Activated CD4-positive, alpha-beta T cell treated with anti-CD3 and anti-CD28 coated beads, Interleukin-2, amount 10 ng/mL, durations not matched to agents 7 days and 5 days (primary cell): Measurements from ENCODE around the gene THUMPD2. TPM values are rescaled to one million over a fixed set of nuclear protein-coding genes. Genes with fewer than 3 reads are reported as not detected.

Source experiments
- CTCF ChIA-PET: fragments of 350-600 bp; sonication (Branson Sonifier 250); formaldehyde crosslinking; loops from one replicate; lab custom pipeline; 2021; ENCODE audit warnings: antibody characterized with exemption; lab: Charles Lee
- POLR2A ChIA-PET: fragments of 350-600 bp; sonication (Branson Sonifier 250); formaldehyde crosslinking; loops from one replicate; lab custom pipeline; 2021; ENCODE audit warnings: antibody characterized with exemption; lab: Charles Lee
- DNase-seq: peaks from one replicate; pipeline ENCODE4 v3.0.0-alpha.2; 2020
- H3K27ac Mint-ChIP-seq: one replicate; pipeline ENCODE4 v1.8.0; 2021; ENCODE audit warnings: mild to moderate bottlenecking, moderate library complexity, mixed read lengths
- H3K27me3 Mint-ChIP-seq: one replicate; pipeline ENCODE4 v1.8.0; 2021; ENCODE audit warnings: mixed read lengths
- H3K36me3 Mint-ChIP-seq: one replicate; pipeline ENCODE4 v1.8.0; 2021; ENCODE audit warnings: low read depth, mixed read lengths
- H3K4me1 Mint-ChIP-seq: one replicate; pipeline ENCODE4 v1.8.0; 2021; ENCODE audit warnings: mixed read lengths
- H3K4me3 Mint-ChIP-seq: one replicate; pipeline ENCODE4 v1.8.0; 2021; ENCODE audit warnings: mild to moderate bottlenecking, moderate library complexity, mixed read lengths
- H3K9me3 Mint-ChIP-seq: one replicate; pipeline ENCODE4 v1.8.0; 2021; ENCODE audit warnings: mixed read lengths
- total RNA-seq, 2 experiments: library from RNA; stranded (reverse); gene quantifications; one replicate each; pipeline ENCODE4 v1.2.3, GENCODE V29; 2021

The THUMPD2 gene
- total RNA-seq, 2 experiments from 2014 or later = 11.5 to 12.9 TPM

DNA sequence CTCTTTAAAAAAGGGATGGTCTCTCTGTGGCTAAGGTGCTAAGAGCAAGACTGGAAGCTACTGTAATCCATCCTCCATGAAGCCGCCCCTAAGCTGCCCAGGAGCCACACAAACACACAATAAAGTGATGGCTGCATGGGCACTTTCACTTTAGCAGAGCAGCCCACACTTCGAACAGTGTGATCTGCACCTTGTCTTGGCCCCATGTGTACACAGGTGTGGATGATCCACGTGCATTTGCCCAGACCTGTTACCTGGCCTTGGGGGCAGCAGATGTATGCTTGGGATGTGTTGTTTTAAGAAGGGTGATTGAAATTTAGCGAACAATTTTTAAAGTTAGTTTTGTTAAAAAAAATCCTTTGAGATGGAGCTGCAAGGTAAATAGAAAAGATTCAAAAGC lies 73.4 kb downstream of the THUMPD2 start:
- Mint-ChIP-seq H3K4me1 (no peaks in the 10 kb centered on the region), H3K27ac (no peak overlapping the region), H3K9me3 (peaks cover 8% of the 10 kb centered on the region), H3K27me3 (peaks cover 20% of the 10 kb centered on the region), H3K4me3 (no peak overlapping the region), H3K36me3 (peaks cover 3% of the 10 kb centered on the region)
- ChIA-PET CTCF (no interaction called here), POLR2A (no interaction called here)
- DNase-seq = no peak

GRCh38 chr2:39704540-39704939 lies 74.5 kb downstream of the THUMPD2 start:
- POLR2A ChIA-PET = no interaction called here
- CTCF ChIA-PET = no interaction called here
- no peaks in the 10 kb centered on the region for H3K4me1 Mint-ChIP-seq
- H3K27ac Mint-ChIP-seq = no peak overlapping the region
- peaks cover 10% of the 10 kb centered on the region for H3K9me3 Mint-ChIP-seq
- no peak for DNase-seq
- H3K27me3 Mint-ChIP-seq = peaks cover 25% of the 10 kb centered on the region
- peaks cover 3% of the 10 kb centered on the region for H3K36me3 Mint-ChIP-seq
- no peak overlapping the region for H3K4me3 Mint-ChIP-seq

GRCh38 chr2:39703181-39703872 lies 75.7 kb downstream of the THUMPD2 start:
- Mint-ChIP-seq H3K4me1 (no peaks in the 10 kb centered on the region), H3K4me3 (no peak overlapping the region)
- CTCF ChIA-PET = interaction anchor here (0.6 kb wide), 1 partner anchor 404 kb away, joined by 4 read pairs; no protein-coding TSS in a partner anchor

GRCh38 chr2:39701137-39701536 lies 77.9 kb downstream of the THUMPD2 start:
- H3K4me1 Mint-ChIP-seq = no peaks in the 10 kb centered on the region
- peaks cover 10% of the 10 kb centered on the region for H3K9me3 Mint-ChIP-seq
- peaks cover 31% of the 10 kb centered on the region for H3K27me3 Mint-ChIP-seq
- peaks cover 3% of the 10 kb centered on the region for H3K36me3 Mint-ChIP-seq
- H3K27ac Mint-ChIP-seq = no peak overlapping the region
- ChIA-PET CTCF (interaction anchor here (1.3 kb wide), 1 partner anchor 12 kb away, joined by 3 read pairs; no protein-coding TSS in a partner anchor), POLR2A (no interaction called here)
- H3K4me3 Mint-ChIP-seq = no peak overlapping the region
- no peak for DNase-seq

More at GRCh38 chr2:39703181-39703872, 75.7 kb downstream of the THUMPD2 start:
- peaks cover 3% of the 10 kb centered on the region for H3K36me3 Mint-ChIP-seq
- H3K9me3 Mint-ChIP-seq = peaks cover 10% of the 10 kb centered on the region
- H3K27me3 Mint-ChIP-seq = peaks cover 25% of the 10 kb centered on the region
- H3K27ac Mint-ChIP-seq = no peak overlapping the region
- no peak for DNase-seq
- POLR2A ChIA-PET = no interaction called here

GRCh38 chr2:39697454-39697853 lies 81.6 kb downstream of the THUMPD2 start:
- Mint-ChIP-seq H3K27ac (no peak overlapping the region), H3K36me3 (peaks cover 3% of the 10 kb centered on the region), H3K27me3 (peaks cover 37% of the 10 kb centered on the region), H3K9me3 (peaks cover 10% of the 10 kb centered on the region), H3K4me3 (no peak overlapping the region), H3K4me1 (no peaks in the 10 kb centered on the region)
- ChIA-PET CTCF (no interaction called here), POLR2A (no interaction called here)
- DNase-seq = no peak

- H3K9me3 Mint-ChIP-seq = peaks cover 8% of the 10 kb centered on the region
- H3K27ac Mint-ChIP-seq = no peak overlapping the region
- peaks cover 3% of the 10 kb centered on the region for H3K36me3 Mint-ChIP-seq
- ChIA-PET POLR2A (no interaction called here), CTCF (no interaction called here)
- H3K4me3 Mint-ChIP-seq = no peak overlapping the region
- no peak for DNase-seq
- no peaks in the 10 kb centered on the region for H3K4me1 Mint-ChIP-seq
- peaks cover 37% of the 10 kb centered on the region for H3K27me3 Mint-ChIP-seq
Observed at GRCh38 chr2:39696838-39697237, 82.2 kb downstream of the THUMPD2 start.

DNA sequence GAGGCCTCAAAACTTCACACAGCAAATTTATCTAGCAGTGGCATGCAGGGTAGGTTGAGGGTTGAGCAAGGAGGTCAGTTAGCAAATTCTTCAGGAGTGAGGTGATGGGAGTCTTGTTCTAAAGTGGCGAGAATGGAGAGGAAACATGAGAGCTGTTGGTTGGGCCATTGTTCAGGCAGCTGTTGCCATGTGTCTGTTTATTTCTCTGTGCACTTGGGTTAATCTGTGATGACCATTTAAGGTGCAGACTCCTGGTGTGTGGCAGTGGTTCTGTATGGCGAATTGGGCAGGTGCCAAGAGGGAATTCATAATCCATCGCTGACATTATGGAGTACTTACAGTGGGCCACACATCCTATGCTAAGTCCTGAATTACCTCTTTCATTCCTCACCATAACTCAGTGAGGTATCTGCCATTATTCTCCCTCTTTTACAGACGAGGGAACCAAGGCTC lies 82.9 kb downstream of the THUMPD2 start:
- CTCF ChIA-PET = no interaction called here

DNA sequence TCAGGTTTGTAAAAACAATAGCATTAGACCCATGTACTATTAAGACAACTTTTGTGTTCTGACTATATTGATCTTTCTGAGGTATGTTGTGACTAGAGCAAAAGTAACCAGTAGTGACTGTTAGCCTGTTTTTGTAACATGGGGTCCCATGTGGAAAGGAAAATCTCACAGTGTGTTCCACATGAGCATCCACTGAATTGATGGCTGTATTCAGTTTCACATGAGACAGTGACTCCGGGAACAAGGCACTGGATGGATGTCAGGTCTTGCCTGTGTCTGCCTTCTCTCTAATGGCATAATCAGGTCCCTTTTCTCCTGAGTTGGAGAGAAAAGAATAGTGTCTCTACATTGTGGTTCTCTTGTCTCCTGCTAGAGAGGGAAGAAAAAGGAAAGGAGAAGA lies 85.8 kb downstream of the THUMPD2 start:
- no peaks in the 10 kb centered on the region for H3K9me3 Mint-ChIP-seq
- H3K4me3 Mint-ChIP-seq = no peak overlapping the region
- no peak overlapping the region for H3K27ac Mint-ChIP-seq
- H3K36me3 Mint-ChIP-seq = no peaks in the 10 kb centered on the region
- no peaks in the 10 kb centered on the region for H3K4me1 Mint-ChIP-seq
- H3K27me3 Mint-ChIP-seq = peaks cover 37% of the 10 kb centered on the region
- ChIA-PET POLR2A (no interaction called here), CTCF (no interaction called here)
- DNase-seq = no peak

More for the DNA sequence above, 82.9 kb downstream of the THUMPD2 start:
- Mint-ChIP-seq H3K9me3 (peaks cover 3% of the 10 kb centered on the region), H3K4me3 (no peak overlapping the region), H3K27me3 (peaks cover 33% of the 10 kb centered on the region), H3K4me1 (no peaks in the 10 kb centered on the region), H3K36me3 (peaks cover under 1% of the 10 kb centered on the region), H3K27ac (no peak overlapping the region)
- no peak for DNase-seq
- POLR2A ChIA-PET = no interaction called here

- DNase-seq = no peak
- ChIA-PET CTCF (no interaction called here), POLR2A (no interaction called here)
- Mint-ChIP-seq H3K27me3 (peaks cover 29% of the 10 kb centered on the region), H3K36me3 (no peaks in the 10 kb centered on the region), H3K4me3 (no peak overlapping the region), H3K9me3 (no peaks in the 10 kb centered on the region), H3K27ac (no peak overlapping the region), H3K4me1 (no peaks in the 10 kb centered on the region)
Observed at GRCh38 chr2:39689876-39690275, 89.2 kb downstream of the THUMPD2 start.

DNA sequence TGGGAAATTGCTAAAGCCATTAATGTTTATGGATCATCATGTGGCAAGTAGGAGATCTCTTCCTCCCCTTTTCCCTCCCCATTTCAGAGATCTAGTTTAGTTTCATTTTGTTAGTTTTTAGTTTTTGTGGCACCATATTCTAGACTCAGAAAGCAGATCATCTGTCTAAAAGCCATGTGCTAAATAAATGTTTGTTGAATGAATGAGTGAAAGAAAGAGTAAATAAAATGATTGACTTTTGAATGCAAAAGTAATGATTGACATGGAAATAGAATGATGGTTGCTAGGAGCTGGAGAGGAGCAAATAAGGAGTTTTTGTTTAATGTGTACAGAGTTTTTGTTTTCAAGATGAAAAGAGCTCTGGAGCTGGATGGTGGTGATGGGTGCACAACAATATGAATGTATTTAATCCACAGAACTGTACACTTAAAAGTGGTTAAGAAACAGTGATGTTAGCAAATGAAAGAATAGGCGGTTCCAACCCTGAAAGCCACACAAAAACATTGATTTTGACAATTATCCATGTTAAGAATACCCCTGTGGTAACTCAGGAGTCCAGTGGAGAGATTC lies 89.7 kb downstream of the THUMPD2 start:
- H3K9me3 Mint-ChIP-seq = no peaks in the 10 kb centered on the region
- no peaks in the 10 kb centered on the region for H3K36me3 Mint-ChIP-seq
- peaks cover 31% of the 10 kb centered on the region for H3K27me3 Mint-ChIP-seq
- H3K27ac Mint-ChIP-seq = no peak overlapping the region
- ChIA-PET POLR2A (no interaction called here), CTCF (interaction anchor here (1.3 kb wide), 1 partner anchor 12 kb away, joined by 3 read pairs; no protein-coding TSS in a partner anchor)
- H3K4me1 Mint-ChIP-seq = no peaks in the 10 kb centered on the region
- no peak for DNase-seq
- H3K4me3 Mint-ChIP-seq = no peak overlapping the region

DNA sequence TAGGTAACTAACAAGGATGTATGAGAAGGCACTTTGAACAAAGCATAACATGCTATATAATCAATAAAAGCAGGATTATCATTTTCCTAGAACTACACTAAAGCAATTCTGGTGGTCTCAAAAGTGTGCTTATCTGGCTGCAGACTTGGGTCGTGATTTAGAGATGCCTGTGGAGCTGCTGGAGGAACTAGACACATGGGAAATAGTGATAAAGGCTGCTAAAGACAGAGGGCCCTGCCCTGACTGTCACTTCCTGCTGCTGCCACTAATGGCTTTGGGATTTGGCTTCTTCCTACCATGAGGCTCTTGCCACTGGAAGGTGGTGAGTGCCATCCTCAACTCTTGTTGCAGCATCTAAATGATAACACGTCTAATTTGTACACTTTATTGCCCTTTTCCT lies 90.9 kb downstream of the THUMPD2 start:
- Mint-ChIP-seq H3K36me3 (no peaks in the 10 kb centered on the region), H3K27ac (no peak overlapping the region), H3K9me3 (no peaks in the 10 kb centered on the region), H3K4me1 (no peaks in the 10 kb centered on the region), H3K4me3 (no peak overlapping the region), H3K27me3 (peaks cover 23% of the 10 kb centered on the region)
- CTCF ChIA-PET = interaction anchor here (1.3 kb wide), 1 partner anchor 13 kb away, joined by 3 read pairs; no protein-coding TSS in a partner anchor
- POLR2A ChIA-PET = no interaction called here
- DNase-seq = no peak

- no peak overlapping the region for H3K27ac Mint-ChIP-seq
- CTCF ChIA-PET = no interaction called here
- peaks cover 24% of the 10 kb centered on the region for H3K27me3 Mint-ChIP-seq
- POLR2A ChIA-PET = no interaction called here
- H3K4me3 Mint-ChIP-seq = no peak overlapping the region
- H3K9me3 Mint-ChIP-seq = no peaks in the 10 kb centered on the region
- H3K4me1 Mint-ChIP-seq = no peaks in the 10 kb centered on the region
- no peak for DNase-seq
- H3K36me3 Mint-ChIP-seq = no peaks in the 10 kb centered on the region
Observed at GRCh38 chr2:39686456-39686855, 92.6 kb downstream of the THUMPD2 start.
